K562 (cell line): ENCODE results near the gene PKHD1. TPM values are rescaled to one million over a fixed set of nuclear protein-coding genes. Genes with fewer than 3 reads are reported as not detected.

Experiments used
- ATAC-seq: fragments of 200-7000 bp; cut with Tn5 transposase; 3 replicates; pipeline ENCODE4 v1.9.1; 2020; ENCODE audit warnings: moderate library complexity
- BruUV-seq: library from RNA; stranded (reverse); fragments of 400-500 nt; replicated peaks from 2 replicates; lab custom pipeline; 2021; lab: Mats Ljungman, UMichigan
- CTCF ChIA-PET: fragments of 300-600 bp; formaldehyde crosslinking; extraction: SDS; loops from one replicate; lab custom pipeline; 2021; ENCODE audit warnings: low intra/inter-chr PET ratio; lab: Yijun Ruan, JAX
- POLR2A ChIA-PET: fragments of 300-600, 350-650 bp; sonication (Branson Sonifier 250); formaldehyde crosslinking; extraction: SDS; loops from one replicate; lab custom pipeline; 2021; ENCODE audit warnings: antibody characterized with exemption, inconsistent platforms; lab: Yijun Ruan, JAX
- DNase-seq, 4 experiments: peaks; one replicate each; pipeline versions ENCODE4 v3.0.0 to v3.0.0-alpha.2; 2011 to 2018; ENCODE audit warnings: low spot score in 3 of 4, mixed read lengths in 3 of 4; ENCODE audit errors: extremely low read depth in 1 of 4
- FAIRE-seq: peaks from 2 replicates; lab custom pipeline; 2011; peaks lifted over from hg19 to GRCh38; lab: Jason Lieb, UNC
- H2AFZ ChIP-seq: 2 replicates; pipeline ENCODE4 v1.6.0; 2011; ENCODE audit warnings: low read depth, low read length, control low read depth, inconsistent platforms
- H3K27ac ChIP-seq: fragments of 200-600 bp; 3 replicates; pipeline ENCODE4 v1.8.0; 2011; ENCODE audit warnings: low read depth, mild to moderate bottlenecking, control low read depth, inconsistent platforms, low read length, moderate library complexity, mixed read lengths; ENCODE audit errors: extremely low read depth
- H3K27me3 ChIP-seq, 2 experiments: fragments of 300-600 bp in 1 of 2; 2 replicates in 1 of 2; 3 replicates in 1 of 2; pipeline versions ENCODE4 v1.6.0 to v1.8.0; 2011; ENCODE audit warnings: inconsistent platforms in 2 of 2, low read length in 2 of 2, mild to moderate bottlenecking in 1 of 2, mixed read lengths in 1 of 2, moderate library complexity in 1 of 2; ENCODE audit not compliant: control insufficient read depth in 2 of 2, insufficient read depth in 2 of 2
- H3K36me3 ChIP-seq: fragments of 300-600 bp; 3 replicates; pipeline ENCODE4 v1.8.0; 2011; ENCODE audit warnings: mild to moderate bottlenecking, low read length, inconsistent platforms; ENCODE audit not compliant: control insufficient read depth, insufficient read depth
- H3K4me1 ChIP-seq, 2 experiments: fragments of 200-600 bp in 1 of 2; replicated peaks in 1 of 2; 2 replicates in 1 of 2; 3 replicates in 1 of 2; pipeline versions ENCODE4 v1.5.1 to v1.8.0; 2011; ENCODE audit warnings: inconsistent platforms in 2 of 2, low read length in 2 of 2, mild to moderate bottlenecking in 1 of 2, mixed read lengths in 1 of 2, moderate library complexity in 1 of 2; ENCODE audit not compliant: control insufficient read depth in 2 of 2, insufficient read depth in 2 of 2
- H3K4me2 ChIP-seq: 2 replicates; pipeline ENCODE4 v1.6.1; 2011; ENCODE audit warnings: low read length, control low read depth, inconsistent platforms, mixed read lengths; ENCODE audit not compliant: insufficient read depth
- H3K4me3 ChIP-seq: fragments of 200-600 bp; sonication (generic), shearing (Covaris generic); 2 replicates; pipeline ENCODE4 v1.5.1; 2016; ENCODE audit warnings: control low read depth, inconsistent platforms
- H3K79me2 ChIP-seq: fragments of 200-600 bp; 3 replicates; pipeline ENCODE4 v1.8.0; 2011; ENCODE audit warnings: low read length, inconsistent platforms; ENCODE audit not compliant: control insufficient read depth, insufficient read depth
- H3K9ac ChIP-seq, 2 experiments: 2 replicates each; pipeline versions ENCODE4 v1.6.0 to v1.6.1; 2011; ENCODE audit warnings: low read depth in 2 of 2, low read length in 2 of 2, control low read depth in 1 of 2, inconsistent platforms in 1 of 2, mild to moderate bottlenecking in 1 of 2, mixed read lengths in 1 of 2; ENCODE audit not compliant: insufficient read depth in 1 of 2
- H3K9me1 ChIP-seq: one replicate; pipeline ENCODE4 v1.6.0; 2011; ENCODE audit warnings: inconsistent platforms, mild to moderate bottlenecking, low read length, moderate library complexity; ENCODE audit not compliant: control insufficient read depth, insufficient read depth
- H3K9me3 ChIP-seq: replicated peaks from 2 replicates; pipeline ENCODE4 v1.5.1; 2011; ENCODE audit warnings: low read depth, low read length, inconsistent platforms; ENCODE audit not compliant: control insufficient read depth, insufficient read depth
- H4K20me1 ChIP-seq: replicated peaks from 2 replicates; pipeline ENCODE4 v1.6.1; 2011; ENCODE audit warnings: low read length, inconsistent platforms, mixed read lengths; ENCODE audit not compliant: control insufficient read depth, insufficient read depth
- BRCA1 ChIP-seq, 2 experiments: fragments of 450-650 bp in 1 of 2; sonication (generic) in 1 of 2; formaldehyde crosslinking in 1 of 2; IDR thresholded peaks; 2 replicates each; pipeline versions ENCODE4 v1.5.0 to v1.6.1; 2017 to 2020; ENCODE audit warnings: mild to moderate bottlenecking in 1 of 2, missing genetic modification reagents in 1 of 2
- IRF2 ChIP-seq: sonication (generic); formaldehyde crosslinking; IDR thresholded peaks from 2 replicates; pipeline ENCODE4 v1.8.1; 2022; ENCODE audit warnings: mild to moderate bottlenecking, missing genetic modification reagents
- SAP30 ChIP-seq: fragments of 200-600 bp; sonication (generic); IDR thresholded peaks from 2 replicates; pipeline ENCODE4 v1.6.1; 2012; ENCODE audit warnings: borderline replicate concordance, low read depth, mild to moderate bottlenecking, moderate library complexity, low read length, control low read depth, inconsistent platforms; ENCODE audit not compliant: insufficient read depth, poor library complexity, severe bottlenecking
- SMARCE1 ChIP-seq: fragments of 450-650 bp; IDR thresholded peaks from 2 replicates; pipeline ENCODE4 v1.7.1; 2016; ENCODE audit warnings: mild to moderate bottlenecking
- THRAP3 ChIP-seq: fragments of 450-650 bp; IDR thresholded peaks from 2 replicates; pipeline ENCODE4 v1.6.1; 2016; ENCODE audit warnings: mild to moderate bottlenecking, inconsistent platforms, borderline replicate concordance
- ZNF143 ChIP-seq: sonication (generic); formaldehyde crosslinking; IDR thresholded peaks from 2 replicates; pipeline ENCODE4 v1.9.0; 2022; ENCODE audit warnings: mild to moderate bottlenecking, missing genetic modification reagents
- ZNF174 ChIP-seq: fragments of 250-450 bp; sonication (Bioruptor Pico); IDR thresholded peaks from 2 replicates; pipeline ENCODE4 v1.4.0; 2020; ENCODE audit warnings: mild to moderate bottlenecking
- ZNF311 ChIP-seq: fragments of 250-450 bp; sonication (Bioruptor Pico); IDR thresholded peaks from 2 replicates; pipeline ENCODE4 v1.4.0; 2020; ENCODE audit warnings: mild to moderate bottlenecking, moderate library complexity
- WGBS: fragments of 100-300 bp; shearing (Covaris generic); methylation state at CpG from one replicate; pipeline ENCODE4 v1.1.6; 2016; ENCODE audit warnings: low coverage, mixed read lengths; ENCODE audit not compliant: insufficient coverage; ENCODE audit errors: missing lambda C conversion rate; 5-methylcytosine and 5-hydroxymethylcytosine counted together
- in situ Hi-C: fragments of 300-500 bp; cut with MboI; formaldehyde crosslinking; loops from 4 replicates; pipeline ENCODE4 v1.15.0; 2018; ENCODE audit warnings: inconsistent platforms, mixed read lengths
- intact Hi-C: fragments of 100-400 bp; cut with micrococcal nuclease; formaldehyde crosslinking; loops from 2 replicates; pipeline ENCODE4 v1.14.2; 2022
- polyA plus RNA-seq, 8 experiments: library from polyadenylated mRNA; depleted of rRNA in 4 of 8; stranded (reverse) in 5 of 8; unstranded in 3 of 8; fragments of >200 nt; fragmentation: Nextera tagmentation in 2 of 8; fragmentation: Illumina TruSeq in 1 of 8; extraction: Ambion mirVana in 2 of 8; extraction: Trizol in 1 of 8; gene quantifications; 2 replicates each; pipeline versions ENCODE4 v1.2.1 to v1.2.3, GENCODE V29; 2011 to 2014; ENCODE audit warnings: inconsistent platforms in 1 of 8, missing spikeins in 1 of 8
- total RNA-seq, 7 experiments: library from RNA; depleted of rRNA in 6 of 7; stranded (reverse); fragments of >200 nt in 6 of 7; fragmentation: Illumina TruSeq in 2 of 7; extraction: Trizol in 2 of 7; gene quantifications; 2 replicates each; pipeline versions ENCODE4 v1.2.1 to v1.2.3, GENCODE V29; 2011 to 2021; ENCODE audit warnings: low replicate concordance in 1 of 7
- TF ChIP-seq, protein P1 (sequence below): fragments of 450-650 bp; IDR thresholded peaks from 2 replicates; pipeline ENCODE4 v1.6.1; 2014; ENCODE audit warnings: low read depth, mild to moderate bottlenecking, moderate library complexity, borderline replicate concordance
- TF ChIP-seq, protein P2 (sequence below): fragments of 250-450 bp; sonication (Bioruptor Pico); IDR thresholded peaks from 2 replicates; pipeline ENCODE4 v1.8.0; 2022; ENCODE audit warnings: inconsistent platforms, mild to moderate bottlenecking, moderate library complexity, borderline replicate concordance
- TF ChIP-seq, protein P3 (sequence below): fragments of 250-450 bp; sonication (Bioruptor Pico); IDR thresholded peaks from 2 replicates; pipeline ENCODE4 v1.5.0; 2020; ENCODE audit warnings: mild to moderate bottlenecking, borderline replicate concordance
- TF ChIP-seq, protein P4 (sequence below): fragments of 450-650 bp; formaldehyde crosslinking; IDR thresholded peaks from 2 replicates; pipeline ENCODE4 v1.4.0; 2022; ENCODE audit warnings: missing genetic modification characterization

The PKHD1 gene
- total and polyA plus RNA-seq, 9 of the 15 experiments (the other 6 are each of a cell fraction or from before 2014, with no cell fraction given) = 0.01 to 0.04 (median 0.01) TPM; not detected in 6

DNA sequence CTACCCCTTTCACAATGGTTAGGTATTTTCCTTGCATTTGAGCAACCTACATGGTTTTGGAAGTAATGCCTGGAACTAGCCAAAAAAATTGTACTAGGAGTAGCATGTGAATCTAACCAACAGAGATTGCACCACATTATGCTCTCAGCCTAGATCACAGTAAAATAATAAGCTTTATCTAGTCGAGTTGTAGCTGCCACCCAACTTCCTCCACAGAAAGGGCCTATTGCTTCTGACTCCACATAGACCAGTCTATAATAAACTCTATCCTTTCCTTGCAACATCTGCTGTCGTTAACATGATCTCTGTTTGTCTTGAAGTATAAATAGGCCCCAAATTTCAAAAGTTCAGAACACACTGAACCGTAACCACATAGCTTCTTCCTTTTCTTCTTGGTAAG is 375.5 kb downstream of the PKHD1 start:
- Histone ChIP-seq H3K36me3 (no peaks in the 10 kb centered on the region), H2AFZ (no peak overlapping the region), H3K79me2 (no peaks in the 10 kb centered on the region), H3K9me1 (no peaks in the 10 kb centered on the region), H3K4me3 (no peak overlapping the region), H3K27me3 (no peaks in the 10 kb centered on the region), H3K4me1 (no peaks in the 10 kb centered on the region), H3K27ac (no peak overlapping the region), H3K9ac (no peak overlapping the region), H3K9me3 (0 out of 2 replicates have a peak, but pooled peaks cover 2% of the 10 kb centered on the region), H4K20me1 (no peaks in the 10 kb centered on the region), H3K4me2 (no peak overlapping the region)
- 4% methylated on average over 3 of the region's 3 CpGs for WGBS
- CTCF ChIA-PET = no interaction called here
- ATAC-seq (no peak), DNase-seq (no peak), FAIRE-seq (no peak)
- intact Hi-C loops = no loop called here
- no TSS peak for BruUV-seq
- in situ Hi-C loops = no loop called here
- POLR2A ChIA-PET = no interaction called here
- TF ChIP-seq, protein P1, sequence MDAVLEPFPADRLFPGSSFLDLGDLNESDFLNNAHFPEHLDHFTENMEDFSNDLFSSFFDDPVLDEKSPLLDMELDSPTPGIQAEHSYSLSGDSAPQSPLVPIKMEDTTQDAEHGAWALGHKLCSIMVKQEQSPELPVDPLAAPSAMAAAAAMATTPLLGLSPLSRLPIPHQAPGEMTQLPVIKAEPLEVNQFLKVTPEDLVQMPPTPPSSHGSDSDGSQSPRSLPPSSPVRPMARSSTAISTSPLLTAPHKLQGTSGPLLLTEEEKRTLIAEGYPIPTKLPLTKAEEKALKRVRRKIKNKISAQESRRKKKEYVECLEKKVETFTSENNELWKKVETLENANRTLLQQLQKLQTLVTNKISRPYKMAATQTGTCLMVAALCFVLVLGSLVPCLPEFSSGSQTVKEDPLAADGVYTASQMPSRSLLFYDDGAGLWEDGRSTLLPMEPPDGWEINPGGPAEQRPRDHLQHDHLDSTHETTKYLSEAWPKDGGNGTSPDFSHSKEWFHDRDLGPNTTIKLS = no peak
- TF ChIP-seq SAP30 (no peak), SMARCE1 (no peak), ZNF311 (CRISPR knock-in tag) (no peak), BRCA1 (IDR thresholded peaks at IDR 0.05) (no peak), BRCA1 (CRISPR knock-in tag; IDR thresholded peaks at IDR 0.05) (no peak), IRF2 (CRISPR knock-in tag) (no peak), ZNF174 (CRISPR knock-in tag) (no peak), THRAP3 (no peak), ZNF143 (CRISPR knock-in tag) (no peak)
- TF ChIP-seq, protein P2, sequence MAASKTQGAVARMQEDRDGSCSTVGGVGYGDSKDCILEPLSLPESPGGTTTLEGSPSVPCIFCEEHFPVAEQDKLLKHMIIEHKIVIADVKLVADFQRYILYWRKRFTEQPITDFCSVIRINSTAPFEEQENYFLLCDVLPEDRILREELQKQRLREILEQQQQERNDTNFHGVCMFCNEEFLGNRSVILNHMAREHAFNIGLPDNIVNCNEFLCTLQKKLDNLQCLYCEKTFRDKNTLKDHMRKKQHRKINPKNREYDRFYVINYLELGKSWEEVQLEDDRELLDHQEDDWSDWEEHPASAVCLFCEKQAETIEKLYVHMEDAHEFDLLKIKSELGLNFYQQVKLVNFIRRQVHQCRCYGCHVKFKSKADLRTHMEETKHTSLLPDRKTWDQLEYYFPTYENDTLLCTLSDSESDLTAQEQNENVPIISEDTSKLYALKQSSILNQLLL (CRISPR knock-in tag) = no peak
- TF ChIP-seq, protein P3, sequence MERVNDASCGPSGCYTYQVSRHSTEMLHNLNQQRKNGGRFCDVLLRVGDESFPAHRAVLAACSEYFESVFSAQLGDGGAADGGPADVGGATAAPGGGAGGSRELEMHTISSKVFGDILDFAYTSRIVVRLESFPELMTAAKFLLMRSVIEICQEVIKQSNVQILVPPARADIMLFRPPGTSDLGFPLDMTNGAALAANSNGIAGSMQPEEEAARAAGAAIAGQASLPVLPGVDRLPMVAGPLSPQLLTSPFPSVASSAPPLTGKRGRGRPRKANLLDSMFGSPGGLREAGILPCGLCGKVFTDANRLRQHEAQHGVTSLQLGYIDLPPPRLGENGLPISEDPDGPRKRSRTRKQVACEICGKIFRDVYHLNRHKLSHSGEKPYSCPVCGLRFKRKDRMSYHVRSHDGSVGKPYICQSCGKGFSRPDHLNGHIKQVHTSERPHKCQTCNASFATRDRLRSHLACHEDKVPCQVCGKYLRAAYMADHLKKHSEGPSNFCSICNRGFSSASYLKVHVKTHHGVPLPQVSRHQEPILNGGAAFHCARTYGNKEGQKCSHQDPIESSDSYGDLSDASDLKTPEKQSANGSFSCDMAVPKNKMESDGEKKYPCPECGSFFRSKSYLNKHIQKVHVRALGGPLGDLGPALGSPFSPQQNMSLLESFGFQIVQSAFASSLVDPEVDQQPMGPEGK = no peak
- TF ChIP-seq, protein P4, sequence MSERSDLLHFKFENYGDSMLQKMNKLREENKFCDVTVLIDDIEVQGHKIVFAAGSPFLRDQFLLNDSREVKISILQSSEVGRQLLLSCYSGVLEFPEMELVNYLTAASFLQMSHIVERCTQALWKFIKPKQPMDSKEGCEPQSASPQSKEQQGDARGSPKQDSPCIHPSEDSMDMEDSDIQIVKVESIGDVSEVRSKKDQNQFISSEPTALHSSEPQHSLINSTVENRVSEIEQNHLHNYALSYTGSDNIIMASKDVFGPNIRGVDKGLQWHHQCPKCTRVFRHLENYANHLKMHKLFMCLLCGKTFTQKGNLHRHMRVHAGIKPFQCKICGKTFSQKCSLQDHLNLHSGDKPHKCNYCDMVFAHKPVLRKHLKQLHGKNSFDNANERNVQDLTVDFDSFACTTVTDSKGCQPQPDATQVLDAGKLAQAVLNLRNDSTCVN (CRISPR knock-in tag) = no peak
